A549 (cell line): ENCODE measurements around the gene PFDN2.

Source experiments
- BHLHE40 ChIP-seq: IDR thresholded peaks from 2 replicates; pipeline ENCODE4 v1.6.1; 2012; ENCODE audit warnings: low read depth, low read length, inconsistent platforms
- CHD2 ChIP-seq: fragments of 150-350 bp; IDR thresholded peaks from 2 replicates; pipeline ENCODE4 v1.6.1; 2014; ENCODE audit warnings: low read length; ENCODE audit not compliant: partially characterized antibody
- EP300 ChIP-seq, 2 experiments: fragments of >200 bp; sonication (Bioruptor Twin); formaldehyde crosslinking; IDR thresholded peaks; 2 replicates in 1 of 2; 3 replicates in 1 of 2; pipeline ENCODE4 v1.6.1; 2016 to 2017
- MYC ChIP-seq: IDR thresholded peaks from 2 replicates; pipeline ENCODE4 v1.6.1; 2012; ENCODE audit warnings: mild to moderate bottlenecking, inconsistent platforms, low read length, improper control_type of control experiment, borderline replicate concordance
- NFE2L2 ChIP-seq: fragments of 150-350 bp; conservative IDR thresholded peaks from 2 replicates; pipeline ENCODE4 v1.6.1; 2014; ENCODE audit warnings: low read length
- NPAS2 ChIP-seq: fragments of 250-450 bp; sonication (Bioruptor Pico); IDR thresholded peaks from 2 replicates; pipeline ENCODE4 v1.8.0; 2022; ENCODE audit warnings: mild to moderate bottlenecking, moderate library complexity, borderline replicate concordance
- NR3C1 ChIP-seq: fragments of >200 bp; sonication (Bioruptor Twin); formaldehyde crosslinking; IDR thresholded peaks from 3 replicates; pipeline ENCODE4 v1.6.1; 2017
- POLR2A ChIP-seq: IDR thresholded peaks from 2 replicates; pipeline ENCODE4 v1.6.1; 2012; ENCODE audit warnings: mild to moderate bottlenecking, low read length
- RNF2 ChIP-seq: fragments of 200-600 bp; sonication (generic); IDR thresholded peaks from 2 replicates; pipeline ENCODE4 v1.6.1; 2016; ENCODE audit warnings: low read depth, mild to moderate bottlenecking, antibody characterized with exemption, moderate library complexity, borderline replicate concordance
- SREBF2 ChIP-seq: fragments of 450-650 bp; IDR thresholded peaks from 2 replicates; pipeline ENCODE4 v1.6.1; 2014; ENCODE audit warnings: mild to moderate bottlenecking, moderate library complexity
- TF ChIP-seq, protein P1 (sequence below): fragments of 150-350 bp; IDR thresholded peaks from 2 replicates; pipeline ENCODE4 v1.6.1; 2014; ENCODE audit warnings: low read depth, mild to moderate bottlenecking, low read length
- TF ChIP-seq, protein P2 (sequence below): fragments of >200 bp; sonication (Bioruptor Twin); formaldehyde crosslinking; IDR thresholded peaks from 3 replicates; pipeline ENCODE4 v1.5.1; 2016
- TF ChIP-seq, protein P3 (sequence below): fragments of 200-600 bp; sonication (generic); IDR thresholded peaks from 2 replicates; pipeline ENCODE4 v1.6.1; 2016; ENCODE audit warnings: antibody characterized with exemption, mild to moderate bottlenecking, moderate library complexity

- no peak for TF ChIP-seq BHLHE40
- TF ChIP-seq, protein P1, sequence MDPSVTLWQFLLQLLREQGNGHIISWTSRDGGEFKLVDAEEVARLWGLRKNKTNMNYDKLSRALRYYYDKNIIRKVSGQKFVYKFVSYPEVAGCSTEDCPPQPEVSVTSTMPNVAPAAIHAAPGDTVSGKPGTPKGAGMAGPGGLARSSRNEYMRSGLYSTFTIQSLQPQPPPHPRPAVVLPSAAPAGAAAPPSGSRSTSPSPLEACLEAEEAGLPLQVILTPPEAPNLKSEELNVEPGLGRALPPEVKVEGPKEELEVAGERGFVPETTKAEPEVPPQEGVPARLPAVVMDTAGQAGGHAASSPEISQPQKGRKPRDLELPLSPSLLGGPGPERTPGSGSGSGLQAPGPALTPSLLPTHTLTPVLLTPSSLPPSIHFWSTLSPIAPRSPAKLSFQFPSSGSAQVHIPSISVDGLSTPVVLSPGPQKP: no peak
- TF ChIP-seq EP300 (IDR thresholded peaks at IDR 0.05): no peak
- TF ChIP-seq, protein P2, sequence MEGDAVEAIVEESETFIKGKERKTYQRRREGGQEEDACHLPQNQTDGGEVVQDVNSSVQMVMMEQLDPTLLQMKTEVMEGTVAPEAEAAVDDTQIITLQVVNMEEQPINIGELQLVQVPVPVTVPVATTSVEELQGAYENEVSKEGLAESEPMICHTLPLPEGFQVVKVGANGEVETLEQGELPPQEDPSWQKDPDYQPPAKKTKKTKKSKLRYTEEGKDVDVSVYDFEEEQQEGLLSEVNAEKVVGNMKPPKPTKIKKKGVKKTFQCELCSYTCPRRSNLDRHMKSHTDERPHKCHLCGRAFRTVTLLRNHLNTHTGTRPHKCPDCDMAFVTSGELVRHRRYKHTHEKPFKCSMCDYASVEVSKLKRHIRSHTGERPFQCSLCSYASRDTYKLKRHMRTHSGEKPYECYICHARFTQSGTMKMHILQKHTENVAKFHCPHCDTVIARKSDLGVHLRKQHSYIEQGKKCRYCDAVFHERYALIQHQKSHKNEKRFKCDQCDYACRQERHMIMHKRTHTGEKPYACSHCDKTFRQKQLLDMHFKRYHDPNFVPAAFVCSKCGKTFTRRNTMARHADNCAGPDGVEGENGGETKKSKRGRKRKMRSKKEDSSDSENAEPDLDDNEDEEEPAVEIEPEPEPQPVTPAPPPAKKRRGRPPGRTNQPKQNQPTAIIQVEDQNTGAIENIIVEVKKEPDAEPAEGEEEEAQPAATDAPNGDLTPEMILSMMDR: no peak
- TF ChIP-seq POLR2A: no peak
- no peak for TF ChIP-seq NPAS2 (CRISPR knock-in tag)
- no peak for TF ChIP-seq NFE2L2
- TF ChIP-seq RNF2: no peak
- TF ChIP-seq MYC: no peak
- TF ChIP-seq CHD2: no peak
- TF ChIP-seq SREBF2: no peak
- TF ChIP-seq, protein P3, sequence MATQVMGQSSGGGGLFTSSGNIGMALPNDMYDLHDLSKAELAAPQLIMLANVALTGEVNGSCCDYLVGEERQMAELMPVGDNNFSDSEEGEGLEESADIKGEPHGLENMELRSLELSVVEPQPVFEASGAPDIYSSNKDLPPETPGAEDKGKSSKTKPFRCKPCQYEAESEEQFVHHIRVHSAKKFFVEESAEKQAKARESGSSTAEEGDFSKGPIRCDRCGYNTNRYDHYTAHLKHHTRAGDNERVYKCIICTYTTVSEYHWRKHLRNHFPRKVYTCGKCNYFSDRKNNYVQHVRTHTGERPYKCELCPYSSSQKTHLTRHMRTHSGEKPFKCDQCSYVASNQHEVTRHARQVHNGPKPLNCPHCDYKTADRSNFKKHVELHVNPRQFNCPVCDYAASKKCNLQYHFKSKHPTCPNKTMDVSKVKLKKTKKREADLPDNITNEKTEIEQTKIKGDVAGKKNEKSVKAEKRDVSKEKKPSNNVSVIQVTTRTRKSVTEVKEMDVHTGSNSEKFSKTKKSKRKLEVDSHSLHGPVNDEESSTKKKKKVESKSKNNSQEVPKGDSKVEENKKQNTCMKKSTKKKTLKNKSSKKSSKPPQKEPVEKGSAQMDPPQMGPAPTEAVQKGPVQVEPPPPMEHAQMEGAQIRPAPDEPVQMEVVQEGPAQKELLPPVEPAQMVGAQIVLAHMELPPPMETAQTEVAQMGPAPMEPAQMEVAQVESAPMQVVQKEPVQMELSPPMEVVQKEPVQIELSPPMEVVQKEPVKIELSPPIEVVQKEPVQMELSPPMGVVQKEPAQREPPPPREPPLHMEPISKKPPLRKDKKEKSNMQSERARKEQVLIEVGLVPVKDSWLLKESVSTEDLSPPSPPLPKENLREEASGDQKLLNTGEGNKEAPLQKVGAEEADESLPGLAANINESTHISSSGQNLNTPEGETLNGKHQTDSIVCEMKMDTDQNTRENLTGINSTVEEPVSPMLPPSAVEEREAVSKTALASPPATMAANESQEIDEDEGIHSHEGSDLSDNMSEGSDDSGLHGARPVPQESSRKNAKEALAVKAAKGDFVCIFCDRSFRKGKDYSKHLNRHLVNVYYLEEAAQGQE: no peak
- no peak for TF ChIP-seq NR3C1
These were observed 49.3 kb downstream of the PFDN2 start for GRCh38 chr1:161068306-161069234.
